GM12878 (cell line): ENCODE data around the gene ADGRG4. TPM values are rescaled to one million over a fixed set of nuclear protein-coding genes. Genes with fewer than 3 reads are reported as not detected.

Experiments
- ATAC-seq: fragments of 200-7000 bp; cut with Tn5 transposase; 3 replicates; pipeline ENCODE4 v1.9.1; 2020; ENCODE audit warnings: mild to moderate bottlenecking, moderate library complexity
- BruUV-seq: library from RNA; stranded (reverse); fragments of 400-500 nt; replicated peaks from 2 replicates; lab custom pipeline; 2021; lab: Mats Ljungman, UMichigan
- CTCF ChIA-PET: fragments of 300-600 bp; sonication (Branson Sonifier 250); formaldehyde crosslinking; extraction: SDS; loops from one replicate; lab custom pipeline; 2021; ENCODE audit warnings: inconsistent platforms; lab: Yijun Ruan, JAX
- POLR2A ChIA-PET: fragments of 350-600 bp; formaldehyde crosslinking; extraction: SDS; loops from one replicate; lab custom pipeline; 2021; ENCODE audit warnings: inconsistent platforms; lab: Charles Lee
- RAD21 ChIA-PET: fragments of 300-600 bp; sonication (Branson Sonifier 250); formaldehyde crosslinking; loops from one replicate; lab custom pipeline; 2023; ENCODE audit warnings: antibody characterized with exemption; ENCODE audit not compliant: unreplicated experiment; lab: Charles Lee
- SMC1A ChIA-PET: fragments of 300-600 bp; sonication (Branson Sonifier 250); formaldehyde crosslinking; loops from one replicate; lab custom pipeline; 2023; ENCODE audit not compliant: unreplicated experiment, uncharacterized antibody; lab: Charles Lee
- DNase-seq: peaks from one replicate; pipeline ENCODE4 v3.0.0-alpha.2; 2011; ENCODE audit warnings: low read depth, low spot score
- FAIRE-seq: peaks from 3 replicates; lab custom pipeline; 2011; peaks lifted over from hg19 to GRCh38; lab: Jason Lieb, UNC
- H2AFZ ChIP-seq: 2 replicates; pipeline ENCODE4 v1.6.0; 2011; ENCODE audit warnings: low read depth, low read length, control low read depth; ENCODE audit not compliant: control insufficient read depth
- H3K27ac ChIP-seq: 2 replicates; pipeline ENCODE4 v1.5.1; 2011; ENCODE audit warnings: control low read depth; ENCODE audit not compliant: control insufficient read depth, insufficient read depth
- H3K27me3 ChIP-seq, 2 experiments: replicated peaks in 1 of 2; 2 replicates each; pipeline versions ENCODE4 v1.6.0 to v1.6.1; 2011; ENCODE audit warnings: low read length in 1 of 2; ENCODE audit not compliant: control insufficient read depth in 2 of 2, insufficient read depth in 2 of 2
- H3K36me3 ChIP-seq, 2 experiments: 2 replicates each; pipeline ENCODE4 v1.5.1; 2011; ENCODE audit warnings: low read length in 1 of 2; ENCODE audit not compliant: control insufficient read depth in 2 of 2, insufficient read depth in 2 of 2
- H3K4me1 ChIP-seq: 2 replicates; pipeline ENCODE4 v1.6.1; 2011; ENCODE audit warnings: mild to moderate bottlenecking, low read length, moderate library complexity, mixed read lengths; ENCODE audit not compliant: control insufficient read depth, insufficient read depth
- H3K4me2 ChIP-seq: 2 replicates; pipeline ENCODE4 v1.6.0; 2011; ENCODE audit warnings: control low read depth; ENCODE audit not compliant: control insufficient read depth, insufficient read depth
- H3K4me3 ChIP-seq: fragments of 200-600 bp; sonication (generic); 2 replicates; pipeline ENCODE4 v1.5.1; 2016
- H3K79me2 ChIP-seq: 2 replicates; pipeline ENCODE4 v1.6.0; 2011; ENCODE audit warnings: low read length; ENCODE audit not compliant: control insufficient read depth, insufficient read depth
- H3K9ac ChIP-seq: 2 replicates; pipeline ENCODE4 v1.8.0; 2011; ENCODE audit warnings: low read length, control low read depth, mixed read lengths; ENCODE audit not compliant: control insufficient read depth, insufficient read depth
- H3K9me3 ChIP-seq: replicated peaks from 3 replicates; pipeline ENCODE4 v1.5.1; 2011; ENCODE audit warnings: mild to moderate bottlenecking, low read length; ENCODE audit not compliant: control insufficient read depth, insufficient read depth
- H4K20me1 ChIP-seq: 2 replicates; pipeline ENCODE4 v1.6.0; 2011; ENCODE audit not compliant: control insufficient read depth, insufficient read depth
- BRCA1 ChIP-seq: IDR thresholded peaks from 2 replicates; pipeline ENCODE4 v1.6.1; 2011; ENCODE audit warnings: low read depth, low read length, improper control_type of control experiment
- CBX5 ChIP-seq: sonication (generic); IDR thresholded peaks from 2 replicates; pipeline ENCODE4 v1.6.1; 2016; ENCODE audit warnings: low read depth, moderate library complexity, mild to moderate bottlenecking, inconsistent platforms
- CREM ChIP-seq: IDR thresholded peaks from 2 replicates; pipeline ENCODE4 v1.6.1; 2014; ENCODE audit warnings: antibody characterized with exemption, low read depth
- DPF2 ChIP-seq: fragments of 450-650 bp; IDR thresholded peaks from 2 replicates; pipeline ENCODE4 v1.6.1; 2017; ENCODE audit warnings: mild to moderate bottlenecking
- ESRRA ChIP-seq: IDR thresholded peaks from 2 replicates; pipeline ENCODE4 v1.6.1; 2012; ENCODE audit warnings: mild to moderate bottlenecking, low read length, improper control_type of control experiment
- NBN ChIP-seq: fragments of 450-650 bp; IDR thresholded peaks from 2 replicates; pipeline ENCODE4 v1.6.1; 2016
- NFIC ChIP-seq: IDR thresholded peaks from 2 replicates; pipeline ENCODE4 v1.6.1; 2012; ENCODE audit warnings: low read depth, mild to moderate bottlenecking, inconsistent platforms, low read length, moderate library complexity
- NFYA ChIP-seq: IDR thresholded peaks from 2 replicates; pipeline ENCODE4 v1.6.1; 2011; ENCODE audit warnings: low read depth, mild to moderate bottlenecking, low read length, improper control_type of control experiment, borderline replicate concordance
- NR2C1 ChIP-seq: fragments of 450-650 bp; IDR thresholded peaks from 2 replicates; pipeline ENCODE4 v1.6.1; 2017; ENCODE audit warnings: antibody characterized with exemption, mild to moderate bottlenecking, moderate library complexity
- RFX5 ChIP-seq: IDR thresholded peaks from 2 replicates; pipeline ENCODE4 v1.6.1; 2011; ENCODE audit warnings: low read depth, low read length, improper control_type of control experiment
- SPI1 ChIP-seq: IDR thresholded peaks from 2 replicates; pipeline ENCODE4 v1.6.1; 2011; ENCODE audit warnings: low read depth, mild to moderate bottlenecking, low read length, moderate library complexity, borderline replicate concordance; ENCODE audit not compliant: insufficient read depth
- SRF ChIP-seq, 2 experiments: IDR thresholded peaks; 2 replicates each; pipeline ENCODE4 v1.6.1; 2011; ENCODE audit warnings: low read depth in 2 of 2, low read length in 2 of 2, mild to moderate bottlenecking in 1 of 2, moderate library complexity in 1 of 2
- WGBS: methylation state at CpG from one replicate; pipeline ENCODE4 v1.1.6; 2016; ENCODE audit warnings: low lambda C conversion rate; ENCODE audit not compliant: insufficient replicate concordance, insufficient coverage; ENCODE audit errors: missing lambda C conversion rate; 5-methylcytosine and 5-hydroxymethylcytosine counted together
- in situ Hi-C: fragments of 300-500 bp; cut with MboI; formaldehyde crosslinking; loops from 9 replicates; pipeline ENCODE4 v1.14.3; 2018; ENCODE audit warnings: mixed read lengths
- intact Hi-C: fragments of 100-400 bp; cut with micrococcal nuclease; formaldehyde crosslinking; loops from one replicate; pipeline ENCODE4 v1.14.2; 2022; ENCODE audit not compliant: unreplicated experiment
- polyA plus RNA-seq, 11 experiments: library from polyadenylated mRNA; depleted of rRNA in 4 of 11; unstranded in 6 of 11; stranded (reverse) in 5 of 11; fragments of >200 nt; fragmentation: Nextera tagmentation in 4 of 11; fragmentation: Illumina TruSeq in 1 of 11; extraction: Ambion mirVana in 4 of 11; extraction: Trizol in 1 of 11; gene quantifications; 1 replicate in 1 of 11; 2 replicates in 10 of 11; pipeline versions ENCODE4 v1.2.1 to v1.2.3, GENCODE V29; 2011 to 2016; ENCODE audit warnings: inconsistent platforms in 2 of 11, missing spikeins in 2 of 11, low read depth in 1 of 11
- total RNA-seq, 4 experiments: library from RNA; depleted of rRNA in 3 of 4; stranded (reverse); fragments of >200 nt in 3 of 4; fragmentation: Illumina TruSeq in 1 of 4; extraction: Trizol in 1 of 4; gene quantifications; 2 replicates each; pipeline versions ENCODE4 v1.2.1 to v1.2.3, GENCODE V29; 2013 to 2021
- TF ChIP-seq, protein P1 (sequence below): fragments of 450-650 bp; IDR thresholded peaks from 2 replicates; pipeline ENCODE4 v1.6.1; 2017; ENCODE audit warnings: mild to moderate bottlenecking, low read depth, inconsistent platforms; ENCODE audit not compliant: poor library complexity, severe bottlenecking

Gene ADGRG4
- total and polyA plus RNA-seq, 10 of the 15 experiments (the other 5 are each of a cell fraction or from before 2014, with no cell fraction given) = not detected

DNA sequence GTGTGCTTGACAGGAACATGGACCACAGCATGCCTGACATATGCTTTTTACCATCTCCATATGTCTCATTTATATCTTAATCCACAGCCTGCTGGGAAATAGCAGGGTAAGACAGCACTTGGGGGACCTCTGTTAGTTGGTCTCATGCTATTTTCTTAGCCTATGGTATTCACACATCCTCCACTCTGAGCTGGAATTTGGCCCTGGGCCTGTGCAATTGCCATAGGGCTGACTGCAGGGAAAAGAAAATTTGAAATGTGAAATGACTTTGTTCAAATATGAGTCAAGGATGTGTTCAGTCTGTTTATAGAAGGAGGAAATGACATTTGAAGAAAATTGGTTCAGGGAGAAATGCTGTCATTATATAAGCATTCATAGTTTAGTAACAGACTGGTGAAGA, 40.0 kb upstream of the ADGRG4 start:
- Histone ChIP-seq H3K9me3 (no peaks in the 10 kb centered on the region), H3K4me3 (no peak overlapping the region), H2AFZ (no peak overlapping the region), H3K27me3 (no peaks in the 10 kb centered on the region), H3K4me2 (no peak overlapping the region), H3K36me3 (no peaks in the 10 kb centered on the region), H3K9ac (no peak overlapping the region), H3K27ac (no peak overlapping the region), H3K79me2 (no peaks in the 10 kb centered on the region), H4K20me1 (no peaks in the 10 kb centered on the region), H3K4me1 (no peaks in the 10 kb centered on the region)
- DNase-seq (no peak), ATAC-seq (no peak), FAIRE-seq (no peak)
- ChIA-PET POLR2A (no interaction called here), SMC1A (no interaction called here), RAD21 (no interaction called here), CTCF (no interaction called here)
- TF ChIP-seq, protein P1, sequence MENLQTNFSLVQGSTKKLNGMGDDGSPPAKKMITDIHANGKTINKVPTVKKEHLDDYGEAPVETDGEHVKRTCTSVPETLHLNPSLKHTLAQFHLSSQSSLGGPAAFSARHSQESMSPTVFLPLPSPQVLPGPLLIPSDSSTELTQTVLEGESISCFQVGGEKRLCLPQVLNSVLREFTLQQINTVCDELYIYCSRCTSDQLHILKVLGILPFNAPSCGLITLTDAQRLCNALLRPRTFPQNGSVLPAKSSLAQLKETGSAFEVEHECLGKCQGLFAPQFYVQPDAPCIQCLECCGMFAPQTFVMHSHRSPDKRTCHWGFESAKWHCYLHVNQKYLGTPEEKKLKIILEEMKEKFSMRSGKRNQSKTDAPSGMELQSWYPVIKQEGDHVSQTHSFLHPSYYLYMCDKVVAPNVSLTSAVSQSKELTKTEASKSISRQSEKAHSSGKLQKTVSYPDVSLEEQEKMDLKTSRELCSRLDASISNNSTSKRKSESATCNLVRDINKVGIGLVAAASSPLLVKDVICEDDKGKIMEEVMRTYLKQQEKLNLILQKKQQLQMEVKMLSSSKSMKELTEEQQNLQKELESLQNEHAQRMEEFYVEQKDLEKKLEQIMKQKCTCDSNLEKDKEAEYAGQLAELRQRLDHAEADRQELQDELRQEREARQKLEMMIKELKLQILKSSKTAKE = no peak
- TF ChIP-seq NFYA = no peak
- intact Hi-C loops = no loop called here
- no TSS peak for BruUV-seq
- in situ Hi-C loops = loop anchor here (10.0 kb wide), 2 partner anchors 226 to 434 kb away; no protein-coding TSS in a partner anchor

DNA sequence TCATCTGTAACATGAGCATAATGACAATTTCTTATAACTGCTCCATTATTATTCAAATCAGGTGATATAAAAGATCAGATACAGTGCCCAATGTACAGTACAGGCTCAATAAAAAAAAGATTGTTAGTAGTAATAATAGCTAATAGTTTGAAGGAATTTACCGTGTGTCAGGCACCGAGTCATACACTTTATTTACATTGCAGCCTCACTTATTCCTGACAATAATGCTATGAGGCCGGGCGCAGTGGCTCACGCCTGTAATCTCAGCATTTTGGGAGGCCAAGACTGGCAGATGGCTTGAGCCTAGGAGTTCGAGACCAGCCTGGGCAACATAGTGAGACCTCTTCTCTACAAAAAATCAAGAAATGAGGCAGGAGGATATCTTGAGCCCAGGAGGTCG, 39.4 kb upstream of the ADGRG4 start:
- SMC1A ChIA-PET = no interaction called here
- H3K27ac ChIP-seq = no peak overlapping the region
- no peaks in the 10 kb centered on the region for H3K9me3 ChIP-seq
- POLR2A ChIA-PET = no interaction called here
- CTCF ChIA-PET = no interaction called here
- H3K36me3 ChIP-seq = no peaks in the 10 kb centered on the region
- FAIRE-seq (no peak), DNase-seq (no peak), ATAC-seq (no peak)
- RAD21 ChIA-PET = no interaction called here
- no peak overlapping the region for H3K4me2 ChIP-seq
- WGBS = 37% methylated on average over 7 of the region's 7 CpGs
- no peaks in the 10 kb centered on the region for H3K79me2 ChIP-seq
- H2AFZ ChIP-seq = no peak overlapping the region
- no TSS peak for BruUV-seq
- no peaks in the 10 kb centered on the region for H4K20me1 ChIP-seq
- H3K27me3 ChIP-seq = no peaks in the 10 kb centered on the region
- no peak overlapping the region for H3K4me3 ChIP-seq
- H3K9ac ChIP-seq = no peak overlapping the region
- in situ Hi-C loops = loop anchor here (10.0 kb wide), 2 partner anchors 227 to 433 kb away; no protein-coding TSS in a partner anchor
- no peaks in the 10 kb centered on the region for H3K4me1 ChIP-seq
- intact Hi-C loops = no loop called here
- TF ChIP-seq DPF2 = no peak
- TF ChIP-seq, protein P1 = no peak
- TF ChIP-seq SRF (IDR thresholded peaks at IDR 0.05; ENCODE audit: low read depth in 2 of 2, low read length in 2 of 2) = no peak
- no peak for TF ChIP-seq NR2C1
- TF ChIP-seq BRCA1 = no peak
- no peak for TF ChIP-seq SPI1
- no peak for TF ChIP-seq NBN
- TF ChIP-seq CREM = no peak
- TF ChIP-seq CBX5 = no peak
- TF ChIP-seq ESRRA = no peak
- TF ChIP-seq NFIC = no peak
- no peak for TF ChIP-seq RFX5
